ENCODE data around the gene C1orf116. TPM values are rescaled to one million over a fixed set of nuclear protein-coding genes. Genes with fewer than 3 reads are reported as not detected.

Gene C1orf116
- polyA plus RNA-seq, 1 donor from 2014 or later = not detected

- Histone ChIP-seq H2AFZ (ENCODE audit: low read depth, low read length) (no peak overlapping the region), H3F3A (ENCODE audit: insufficient read depth, low read length, poor library complexity, severe bottlenecking) (no peaks in the 10 kb centered on the region), H3K36me3 (ENCODE audit: insufficient read depth, low read length) (no peaks in the 10 kb centered on the region), H3K4me3 (ENCODE audit: low read length) (no peak overlapping the region), H4K20me1 (ENCODE audit: insufficient read depth) (no peaks in the 10 kb centered on the region), H3K27me3 (ENCODE audit: insufficient read depth, low read depth, low read length) (no peaks in the 10 kb centered on the region), H3K27ac (ENCODE audit: low read length) (no peak overlapping the region), H3K9ac (ENCODE audit: low read length) (no peak overlapping the region), H3K4me2 (ENCODE audit: low read length) (no peak overlapping the region), H3K9me2 (ENCODE audit: insufficient read depth, low read length) (no peaks in the 10 kb centered on the region), H3K9me3 (ENCODE audit: low read length) (no peaks in the 10 kb centered on the region), H3K79me2 (replicated peaks; ENCODE audit: insufficient read depth, low read length) (no peaks in the 10 kb centered on the region)
- no peak for TF ChIP-seq TAF1 (IDR thresholded peaks at IDR 0.05; ENCODE audit: low read depth)
- TF ChIP-seq EZH2 (IDR thresholded peaks at IDR 0.05; ENCODE audit: borderline replicate concordance, insufficient read depth, low read length, poor library complexity, severe bottlenecking) = no peak
- no peak for TF ChIP-seq EP300 (conservative IDR thresholded peaks at IDR 0.05; ENCODE audit: poor library complexity, severe bottlenecking)
- no peak for TF ChIP-seq SMC3 (conservative IDR thresholded peaks at IDR 0.05; ENCODE audit: poor library complexity)
- TF ChIP-seq POLR2AphosphoS5 (IDR thresholded peaks at IDR 0.05) = no peak
- TF ChIP-seq MXI1 (conservative IDR thresholded peaks at IDR 0.05; ENCODE audit: poor library complexity, severe bottlenecking) = no peak
- no peak for TF ChIP-seq REST (IDR thresholded peaks at IDR 0.05; ENCODE audit: borderline replicate concordance)
- no peak for TF ChIP-seq CTCF (IDR thresholded peaks at IDR 0.05; ENCODE audit: poor library complexity, severe bottlenecking)
- TF ChIP-seq RAD21 (conservative IDR thresholded peaks at IDR 0.05) = no peak
These were observed 21.8 kb downstream of the C1orf116 start for GRCh38 chr1:207010726-207011125.

GRCh38 chr1:207009945-207010344, 22.6 kb downstream of the C1orf116 start:
- Histone ChIP-seq H3F3A (ENCODE audit: insufficient read depth, low read length, poor library complexity, severe bottlenecking) (no peaks in the 10 kb centered on the region), H4K20me1 (ENCODE audit: insufficient read depth) (no peaks in the 10 kb centered on the region), H3K36me3 (ENCODE audit: insufficient read depth, low read length) (no peaks in the 10 kb centered on the region), H3K4me2 (ENCODE audit: low read length) (no peak overlapping the region), H3K4me3 (ENCODE audit: low read length) (no peak overlapping the region), H3K79me2 (replicated peaks; ENCODE audit: insufficient read depth, low read length) (no peaks in the 10 kb centered on the region), H3K27me3 (ENCODE audit: insufficient read depth, low read depth, low read length) (no peaks in the 10 kb centered on the region), H3K9me3 (ENCODE audit: low read length) (no peaks in the 10 kb centered on the region), H3K27ac (ENCODE audit: low read length) (no peak overlapping the region), H3K9me2 (ENCODE audit: insufficient read depth, low read length) (no peaks in the 10 kb centered on the region), H2AFZ (ENCODE audit: low read depth, low read length) (no peak overlapping the region), H3K9ac (ENCODE audit: low read length) (no peak overlapping the region)
- TF ChIP-seq EP300 (conservative IDR thresholded peaks at IDR 0.05; ENCODE audit: poor library complexity, severe bottlenecking) (no peak), POLR2AphosphoS5 (IDR thresholded peaks at IDR 0.05) (no peak), REST (IDR thresholded peaks at IDR 0.05; ENCODE audit: borderline replicate concordance) (no peak), SMC3 (conservative IDR thresholded peaks at IDR 0.05; ENCODE audit: poor library complexity) (no peak), RAD21 (conservative IDR thresholded peaks at IDR 0.05) (no peak), MXI1 (conservative IDR thresholded peaks at IDR 0.05; ENCODE audit: poor library complexity, severe bottlenecking) (no peak), EZH2 (IDR thresholded peaks at IDR 0.05; ENCODE audit: borderline replicate concordance, insufficient read depth, low read length, poor library complexity, severe bottlenecking) (no peak), CTCF (IDR thresholded peaks at IDR 0.05; ENCODE audit: poor library complexity, severe bottlenecking) (no peak), TAF1 (IDR thresholded peaks at IDR 0.05; ENCODE audit: low read depth) (no peak)

Measured in neural cell (in vitro differentiated cells).